Activated T-cell treated with anti-CD3 and anti-CD28 coated beads for 24 hours (primary cell): Measurements from ENCODE around the gene SLC16A3.
A peak's percentile ranks its signal among the peaks of the same experiment; 100 is the strongest.

ENCODE experiments used
- DNase-seq: peaks from one replicate; pipeline ENCODE4 v3.0.0-alpha.2; 2020; ENCODE audit warnings: low read depth

SLC16A3 gene

DNA sequence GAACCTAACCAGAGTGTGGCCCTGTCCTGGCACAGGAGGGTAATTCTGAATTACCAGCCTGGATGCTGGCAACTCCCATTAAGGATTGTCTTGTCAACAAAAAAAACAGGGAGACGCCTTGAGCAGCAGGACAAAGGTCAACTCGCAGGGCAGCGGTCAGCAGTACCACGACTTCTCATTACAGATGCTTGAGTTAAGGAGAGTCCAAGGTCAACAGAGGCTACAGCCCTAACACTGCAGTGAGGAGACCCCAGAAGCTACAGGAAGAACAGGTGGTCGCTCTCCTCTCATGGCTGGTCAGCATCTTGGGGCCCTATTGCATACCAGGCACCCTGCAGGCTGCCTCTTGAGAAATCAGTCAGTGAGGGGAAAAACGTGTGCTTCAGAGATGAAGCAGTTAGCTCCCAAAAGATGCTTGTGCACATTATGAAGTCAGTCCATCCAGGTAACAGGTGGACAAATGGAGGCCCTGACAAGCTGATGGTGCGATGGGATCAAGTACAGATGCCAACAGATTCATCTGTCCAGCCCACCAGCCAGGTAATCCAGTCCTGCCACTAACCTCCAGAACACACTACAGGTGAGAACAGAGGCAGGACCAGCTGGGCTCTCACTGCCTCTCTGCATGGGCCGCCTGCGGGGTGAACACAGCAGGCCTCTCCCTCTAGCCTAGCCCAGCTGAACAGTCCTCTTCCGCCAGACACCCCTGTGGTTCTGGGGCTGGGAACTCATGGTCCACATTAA is 40.5 kb downstream of the SLC16A3 start:
- DNase-seq, result no peak

- no peak for DNase-seq
Measured at GRCh38 chr17:82269882-82270500, 41.1 kb downstream of the SLC16A3 start.

DNA sequence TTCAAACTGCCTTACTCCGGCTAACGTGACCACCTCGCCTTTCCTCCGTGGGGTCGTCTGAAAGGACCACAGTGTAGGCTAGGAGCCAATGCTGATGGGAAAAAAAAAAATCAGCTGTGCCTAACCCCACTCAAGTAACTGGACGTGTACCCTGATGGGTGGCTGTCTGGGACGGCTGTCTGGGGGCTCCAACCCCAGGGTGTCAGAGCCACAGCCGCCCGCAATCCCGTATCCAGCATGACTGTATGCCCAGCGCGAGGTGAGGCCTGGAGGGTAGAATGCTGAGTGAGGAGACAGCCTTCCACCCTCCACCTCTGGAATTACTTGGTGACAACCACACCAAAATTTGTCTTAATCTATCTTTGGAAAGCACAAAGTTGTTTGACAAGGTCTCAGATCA is 41.8 kb downstream of the SLC16A3 start:
- DNase-seq, result no peak

DNA sequence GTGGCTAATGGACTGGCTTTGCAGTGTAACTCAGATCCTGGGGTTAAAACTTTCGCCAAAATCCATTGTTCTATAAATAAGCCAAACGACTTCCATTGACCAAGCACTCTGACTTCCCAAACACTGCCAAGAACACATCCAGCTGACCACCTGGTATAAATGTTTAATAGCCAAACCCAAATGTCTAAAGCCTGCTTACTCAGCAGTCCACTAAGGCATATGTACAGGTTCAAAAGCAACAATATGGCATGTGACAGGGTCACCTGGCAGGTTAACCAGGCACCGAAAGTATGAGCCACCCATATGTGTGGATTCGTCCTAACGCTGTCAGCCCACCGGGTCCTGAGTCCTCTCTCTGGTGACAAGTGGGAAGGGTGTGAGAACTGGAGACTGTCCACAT is 42.6 kb downstream of the SLC16A3 start:
- no peak for DNase-seq

DNA sequence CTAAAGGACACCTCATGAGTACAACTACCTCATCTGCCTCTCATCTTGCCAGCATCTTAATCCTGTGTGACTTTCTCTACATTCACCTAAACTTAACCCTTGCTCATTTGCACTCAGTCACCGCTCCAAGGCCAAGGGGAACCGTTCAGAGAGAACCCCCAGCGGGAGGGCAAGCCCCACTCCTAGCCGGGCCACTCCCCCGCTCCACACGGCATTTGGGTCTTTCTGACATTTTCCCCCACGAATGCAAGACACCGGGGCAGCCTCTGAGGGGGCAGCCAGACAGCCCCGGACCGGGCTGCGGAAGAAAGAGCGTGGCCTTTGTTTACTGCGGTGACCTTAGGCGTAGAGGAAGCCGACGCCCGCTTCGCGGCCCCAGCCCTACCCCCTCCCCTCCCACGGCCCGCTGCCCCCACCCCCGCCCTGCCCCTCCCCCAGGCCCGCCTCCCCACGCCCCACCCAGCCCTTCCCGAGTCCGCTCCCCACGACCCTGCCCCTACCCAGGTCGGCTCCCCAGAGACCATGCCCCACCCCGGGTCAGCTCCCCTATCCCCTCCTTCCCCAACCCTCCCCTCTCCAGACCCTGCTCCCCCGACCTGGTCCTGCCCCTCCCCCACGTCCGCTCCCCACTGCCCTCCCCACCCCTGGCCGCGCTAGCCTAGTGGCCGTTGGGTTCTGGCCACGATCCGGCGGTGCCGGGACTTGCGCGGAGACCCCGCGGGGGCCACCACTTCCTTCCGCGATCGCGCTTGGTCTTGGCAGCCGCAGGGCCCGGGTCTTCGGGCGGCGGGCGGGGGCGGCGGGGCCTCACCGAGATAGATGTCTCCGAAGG is 43.9 kb downstream of the SLC16A3 start:
- DNase-seq, result no peak

GRCh38 chr17:82273327-82274133 is 44.7 kb downstream of the SLC16A3 start, which contains the start of gene CSNK1D:
Gene CSNK1D (minus strand): TSS chr17:82273700. CDS start chr17:82273381, 319 bp downstream.
- DNase-seq, result peak; percentile 91

DNA sequence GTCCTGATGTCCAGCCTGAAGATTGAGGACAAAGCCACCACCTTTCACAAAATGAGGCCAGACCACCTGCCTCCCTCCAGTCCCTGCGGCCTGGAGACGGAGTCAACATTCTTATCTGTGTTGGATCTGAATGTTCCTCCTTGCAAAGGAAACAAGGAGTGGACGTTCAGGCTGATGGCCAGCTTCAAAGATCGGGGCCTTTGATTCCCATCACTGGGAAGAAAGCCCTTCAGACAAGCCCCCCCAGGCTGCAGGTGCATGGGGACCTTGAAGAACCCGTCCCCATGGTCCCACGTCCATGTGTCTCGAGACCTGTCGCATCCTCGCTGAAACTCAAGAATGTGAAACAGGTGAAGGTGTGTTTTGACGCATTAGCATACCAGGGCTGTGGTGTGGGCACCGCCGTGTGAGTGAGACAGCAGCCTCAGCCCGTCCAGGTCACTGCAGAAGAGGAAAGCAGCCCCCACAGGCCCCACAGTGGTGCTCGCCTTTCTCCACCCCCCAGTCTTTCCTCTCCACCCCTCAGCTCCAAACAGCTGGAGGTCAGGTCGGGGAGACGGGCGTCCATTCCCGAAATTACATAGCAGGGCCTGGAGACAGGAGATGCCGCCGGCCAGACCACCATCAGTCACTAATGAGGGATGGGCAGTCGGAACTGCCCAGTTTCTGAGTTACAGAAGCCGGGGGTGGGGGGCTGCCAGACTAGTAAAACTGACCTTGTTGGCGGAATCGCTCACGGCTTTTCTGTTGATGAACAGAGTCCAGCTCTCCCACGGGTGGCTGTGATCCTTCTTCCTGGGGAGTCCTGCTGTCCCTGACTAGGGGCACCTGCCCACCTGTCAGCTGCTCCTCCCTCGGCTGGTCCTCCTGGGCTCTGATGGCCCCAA is 45.5 kb downstream of the SLC16A3 start:
- no peak for DNase-seq

GRCh38 chr17:82275326-82275725 is 46.5 kb downstream of the SLC16A3 start:
- DNase-seq, result no peak

GRCh38 chr17:82276938-82277337 is 48.1 kb downstream of the SLC16A3 start:
- no peak for DNase-seq

DNA sequence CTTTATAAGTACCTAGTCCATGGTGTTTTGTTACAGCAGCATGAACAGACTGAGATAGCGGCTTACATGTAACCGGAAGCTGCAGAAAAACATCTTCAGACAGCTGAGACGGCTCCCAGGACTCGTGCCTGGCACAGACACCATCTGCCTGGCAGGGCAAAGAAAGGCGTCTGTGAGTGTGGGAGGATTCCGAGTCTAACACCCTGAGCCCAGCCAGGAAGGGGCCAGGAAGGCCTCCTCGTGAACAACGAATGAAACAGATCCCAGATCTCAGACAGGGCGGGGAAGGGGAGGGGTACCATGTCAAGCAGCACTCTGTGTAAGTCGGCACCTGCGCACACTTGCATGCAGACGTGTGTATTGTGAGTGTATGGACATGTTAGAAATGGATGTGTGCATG is 49.0 kb downstream of the SLC16A3 start:
- DNase-seq, result no peak

- DNase-seq, result no peak
Measured at GRCh38 chr17:82278308-82278707, 49.5 kb downstream of the SLC16A3 start.

DNA sequence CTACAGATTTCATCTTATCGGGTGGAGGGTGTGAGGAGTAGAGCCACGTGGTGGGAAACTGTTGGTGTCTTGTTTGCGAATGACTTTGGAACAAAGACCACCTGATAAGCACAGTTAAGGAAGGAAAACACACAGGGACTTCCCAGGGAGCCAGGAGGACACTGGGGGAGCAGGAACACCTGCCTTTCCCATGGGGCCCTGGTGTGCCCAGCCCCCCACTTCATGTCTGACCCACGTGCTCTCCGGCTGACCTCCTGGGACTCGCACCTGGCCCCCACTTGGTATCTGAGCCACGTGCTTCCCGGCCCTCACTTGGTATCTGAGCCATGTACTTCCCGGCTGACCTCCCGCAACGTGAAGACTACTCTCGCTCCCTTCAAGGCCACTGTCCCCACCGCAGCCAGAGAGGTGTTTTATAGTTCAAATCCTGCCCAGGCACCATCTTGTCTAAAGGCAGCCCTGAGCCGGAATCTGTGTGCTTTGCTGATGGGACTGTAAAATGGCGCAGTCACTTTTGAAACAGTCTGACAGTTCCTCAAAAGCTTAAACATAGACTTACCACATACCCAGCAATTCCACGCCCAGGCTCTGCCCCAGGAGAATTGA is 50.0 kb downstream of the SLC16A3 start:
- DNase-seq, result no peak

DNA sequence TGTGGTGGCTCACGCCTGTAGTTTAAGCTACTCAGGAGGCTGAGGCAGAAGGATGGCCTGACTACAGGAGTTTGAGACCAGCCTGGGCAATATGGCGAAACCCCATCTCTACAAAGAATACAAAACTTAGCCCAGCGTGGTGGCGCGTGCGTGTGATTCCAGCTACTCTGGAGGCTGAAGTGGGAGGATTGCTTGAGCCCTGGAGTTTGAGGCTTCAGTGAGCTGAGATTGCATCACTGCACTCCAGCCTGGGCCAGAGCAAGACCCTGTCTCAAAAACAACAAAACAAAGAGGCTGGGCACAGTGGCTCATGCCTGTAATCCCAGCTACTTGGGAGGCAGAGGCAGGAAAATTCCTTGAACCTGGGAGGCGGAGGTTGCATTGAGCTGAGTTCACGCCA is 51.7 kb downstream of the SLC16A3 start:
- DNase-seq, result no peak

DNA sequence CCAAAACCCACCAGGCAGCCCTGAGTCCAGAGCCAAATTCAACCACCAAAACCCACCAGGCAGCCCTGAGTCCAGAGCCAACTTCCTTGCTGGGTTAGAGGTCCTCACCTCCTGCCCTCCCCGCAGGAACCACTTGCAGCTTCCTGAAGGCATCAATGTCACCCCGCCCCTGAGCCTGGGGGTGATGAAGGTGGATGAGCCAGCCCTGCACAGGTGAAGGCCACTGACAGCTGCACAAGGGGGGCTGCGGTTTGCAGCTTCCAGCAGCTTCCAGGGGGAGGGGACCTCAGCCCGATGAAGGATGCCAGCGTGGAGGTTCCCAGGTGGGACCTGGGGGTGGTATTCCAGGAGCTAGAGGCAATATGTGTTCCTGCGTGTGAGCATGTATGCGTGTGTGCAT is 52.2 kb downstream of the SLC16A3 start:
- no peak for DNase-seq

DNA sequence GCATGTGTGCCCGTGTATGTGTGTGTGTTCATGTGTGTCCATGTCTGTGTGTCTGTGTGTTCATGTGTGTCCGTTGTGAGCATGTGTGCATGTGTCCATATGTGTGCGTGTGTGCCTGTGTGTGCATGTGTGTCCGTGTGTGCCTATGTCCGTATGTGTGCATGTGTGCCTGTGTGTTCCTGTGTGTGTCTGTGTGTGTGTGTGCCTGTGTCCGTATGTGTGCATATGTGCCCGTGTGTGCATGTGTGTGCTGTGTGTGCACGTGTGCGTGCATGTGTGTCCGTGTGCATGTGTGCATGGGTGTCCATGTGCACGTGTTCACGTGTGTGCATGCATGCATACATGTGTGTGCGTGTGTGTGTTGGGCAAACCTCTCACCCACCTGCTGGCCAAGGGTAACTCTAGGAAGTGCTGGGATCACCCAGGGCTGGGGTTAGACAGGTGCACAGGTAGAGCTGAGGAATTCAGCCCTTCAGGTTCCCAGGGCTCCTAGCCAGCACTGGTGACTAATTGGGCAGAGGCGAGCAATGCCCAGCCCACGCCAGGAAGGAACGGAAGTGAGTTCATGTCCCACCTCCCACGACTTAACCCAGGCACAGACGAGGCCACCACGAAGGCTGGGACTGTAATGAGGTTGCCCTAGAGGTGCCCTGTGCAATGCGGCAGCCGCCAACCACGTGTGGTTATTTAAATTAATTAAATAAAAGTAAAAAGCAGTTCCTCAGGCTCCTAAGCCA is 52.8 kb downstream of the SLC16A3 start:
- DNase-seq, result no peak

DNA sequence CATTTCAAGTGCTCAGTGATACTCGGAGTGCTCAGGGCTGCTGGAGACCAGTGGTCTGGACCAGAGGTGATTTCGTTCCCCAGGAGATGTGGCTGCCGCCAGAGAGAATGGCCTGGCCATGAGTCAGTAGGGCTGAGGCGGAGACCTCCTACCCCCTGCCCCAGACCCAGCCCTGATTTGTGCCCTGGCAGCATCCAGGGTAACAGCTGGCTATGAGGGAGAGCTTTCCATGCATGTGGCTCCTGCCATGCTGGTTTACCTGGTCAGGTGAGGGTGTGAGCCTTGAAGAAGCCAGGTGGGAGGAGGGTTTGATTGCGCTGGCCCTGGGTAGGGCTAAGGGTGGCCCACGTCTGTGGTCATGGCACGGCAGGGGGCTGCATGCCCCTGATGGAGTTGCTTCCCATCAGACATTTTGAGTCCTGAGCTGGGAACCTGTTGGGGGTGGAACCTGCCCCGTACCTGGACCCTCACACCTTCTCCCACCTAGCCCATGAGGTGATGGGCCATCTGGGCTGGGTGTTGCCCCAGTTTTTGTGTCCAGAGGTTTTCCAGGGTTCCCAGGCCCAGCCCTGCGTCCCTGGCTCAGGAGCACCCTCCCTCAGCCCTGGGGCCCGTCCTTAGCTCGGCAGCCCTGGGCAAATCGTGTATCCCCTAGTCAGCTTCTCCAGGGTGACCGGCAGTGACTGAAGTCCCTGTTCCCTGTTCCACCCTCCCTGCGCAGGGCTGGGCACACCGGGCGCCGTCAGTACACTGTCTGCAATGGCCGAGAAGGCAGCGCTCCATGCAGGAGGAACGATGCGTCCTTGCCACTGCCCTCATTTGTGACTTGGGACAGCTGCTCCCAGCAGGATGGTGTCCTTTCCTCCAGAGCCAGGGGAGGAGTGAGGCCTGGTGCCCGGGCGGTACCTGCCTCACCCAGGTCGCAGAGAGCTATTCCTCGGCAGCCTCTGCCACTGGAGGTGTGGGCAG is 53.7 kb downstream of the SLC16A3 start:
- no peak for DNase-seq

DNA sequence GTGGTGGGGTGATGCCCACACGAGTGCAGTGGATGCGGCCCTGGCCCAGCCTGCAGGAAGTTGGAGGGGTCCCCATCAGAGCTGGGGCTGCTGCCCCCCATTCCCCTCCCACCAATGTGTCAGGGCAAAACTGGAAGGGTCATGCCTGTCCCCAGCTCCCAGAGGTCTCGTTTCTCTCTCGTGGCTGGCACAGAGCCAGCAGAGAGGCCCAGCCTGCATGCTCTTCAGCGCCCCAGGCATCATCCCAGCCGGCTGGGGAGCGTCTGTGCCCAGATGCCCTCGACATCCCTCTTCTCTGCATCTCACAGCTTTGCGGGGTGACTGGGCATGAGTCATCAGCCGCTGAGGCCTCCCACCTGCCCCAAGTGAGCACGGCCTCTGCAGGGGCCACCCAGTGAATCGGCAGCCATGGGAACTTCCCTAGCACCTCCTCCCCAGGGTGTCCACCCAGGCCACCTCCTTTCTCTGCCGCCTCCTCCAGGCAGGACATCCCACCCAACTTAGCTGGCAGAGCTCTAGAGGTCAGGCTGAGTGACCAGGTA is 54.4 kb downstream of the SLC16A3 start:
- peak; percentile 51 for DNase-seq

- DNase-seq, result no peak
Measured at GRCh38 chr17:82285141-82285540, 56.3 kb downstream of the SLC16A3 start.
